Breast epithelium (tissue), 3 donors: ENCODE measurements around the gene PML.

Experiments used
- POLR2A ChIP-seq: fragments of 450-650 bp; IDR thresholded peaks from one replicate; pipeline ENCODE4 v1.6.1; 2016; ENCODE audit warnings: antibody characterized with exemption, mild to moderate bottlenecking, moderate library complexity
- TF ChIP-seq, protein P1 (sequence below), 3 donors: fragments of 450-650 bp; IDR thresholded peaks; one replicate each; pipeline ENCODE4 v1.5.1; 2016 to 2017; ENCODE audit warnings: antibody characterized with exemption in 3 of 3, mild to moderate bottlenecking in 3 of 3, moderate library complexity in 3 of 3

DNA sequence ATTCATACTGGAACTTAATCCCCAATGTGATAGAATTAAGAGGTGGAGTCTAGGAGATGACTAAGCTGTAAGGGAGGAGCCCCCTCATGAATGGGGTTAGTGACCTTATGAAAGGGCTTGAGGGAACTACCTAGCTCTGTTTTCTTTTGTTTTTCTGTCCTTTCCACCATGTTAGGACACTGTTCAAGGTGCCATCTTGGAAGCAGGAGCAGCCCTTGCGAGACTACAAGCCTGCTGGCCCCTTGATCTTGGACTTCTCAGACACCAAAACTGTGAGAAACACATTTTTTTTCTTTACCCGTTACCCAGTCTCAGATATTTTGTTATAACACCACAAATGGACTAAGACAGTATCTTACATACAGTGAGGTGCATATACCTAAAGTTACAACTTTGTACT, 61.3 kb downstream of the PML start:
- TF ChIP-seq, protein P1, sequence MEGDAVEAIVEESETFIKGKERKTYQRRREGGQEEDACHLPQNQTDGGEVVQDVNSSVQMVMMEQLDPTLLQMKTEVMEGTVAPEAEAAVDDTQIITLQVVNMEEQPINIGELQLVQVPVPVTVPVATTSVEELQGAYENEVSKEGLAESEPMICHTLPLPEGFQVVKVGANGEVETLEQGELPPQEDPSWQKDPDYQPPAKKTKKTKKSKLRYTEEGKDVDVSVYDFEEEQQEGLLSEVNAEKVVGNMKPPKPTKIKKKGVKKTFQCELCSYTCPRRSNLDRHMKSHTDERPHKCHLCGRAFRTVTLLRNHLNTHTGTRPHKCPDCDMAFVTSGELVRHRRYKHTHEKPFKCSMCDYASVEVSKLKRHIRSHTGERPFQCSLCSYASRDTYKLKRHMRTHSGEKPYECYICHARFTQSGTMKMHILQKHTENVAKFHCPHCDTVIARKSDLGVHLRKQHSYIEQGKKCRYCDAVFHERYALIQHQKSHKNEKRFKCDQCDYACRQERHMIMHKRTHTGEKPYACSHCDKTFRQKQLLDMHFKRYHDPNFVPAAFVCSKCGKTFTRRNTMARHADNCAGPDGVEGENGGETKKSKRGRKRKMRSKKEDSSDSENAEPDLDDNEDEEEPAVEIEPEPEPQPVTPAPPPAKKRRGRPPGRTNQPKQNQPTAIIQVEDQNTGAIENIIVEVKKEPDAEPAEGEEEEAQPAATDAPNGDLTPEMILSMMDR (IDR thresholded peaks at IDR 0.05): no peak
- TF ChIP-seq POLR2A: no peak
